HG02610 (cell line): Measurements from ENCODE around the gene DAW1.

Source experiments
- ATAC-seq: cut with Tn5 transposase; IDR thresholded peaks from one replicate; pipeline ENCODE4 v1.9.1; 2021; ENCODE audit warnings: mild to moderate bottlenecking, moderate library complexity; ENCODE audit not compliant: unreplicated experiment

DAW1 gene

DNA sequence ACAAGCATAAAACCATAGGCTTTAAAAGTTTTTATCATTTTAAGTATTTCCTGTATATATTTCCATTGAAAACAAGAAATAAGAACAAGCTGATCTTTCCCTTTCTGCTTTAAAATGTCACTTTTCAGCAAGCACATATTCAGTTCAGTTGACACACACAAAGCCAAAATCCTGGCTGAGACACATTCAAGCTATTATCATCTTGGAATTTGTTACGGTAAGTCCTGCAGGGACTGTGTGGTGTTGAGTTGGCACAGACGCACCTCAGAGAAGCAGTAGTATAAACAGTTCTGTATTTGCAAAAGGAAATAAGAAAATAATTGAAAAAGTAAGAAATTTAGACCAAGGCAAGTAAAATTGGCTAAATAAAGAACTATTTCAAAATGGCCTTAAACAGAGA lies 10.4 kb upstream of the DAW1 start:
- ATAC-seq: no peak

DNA sequence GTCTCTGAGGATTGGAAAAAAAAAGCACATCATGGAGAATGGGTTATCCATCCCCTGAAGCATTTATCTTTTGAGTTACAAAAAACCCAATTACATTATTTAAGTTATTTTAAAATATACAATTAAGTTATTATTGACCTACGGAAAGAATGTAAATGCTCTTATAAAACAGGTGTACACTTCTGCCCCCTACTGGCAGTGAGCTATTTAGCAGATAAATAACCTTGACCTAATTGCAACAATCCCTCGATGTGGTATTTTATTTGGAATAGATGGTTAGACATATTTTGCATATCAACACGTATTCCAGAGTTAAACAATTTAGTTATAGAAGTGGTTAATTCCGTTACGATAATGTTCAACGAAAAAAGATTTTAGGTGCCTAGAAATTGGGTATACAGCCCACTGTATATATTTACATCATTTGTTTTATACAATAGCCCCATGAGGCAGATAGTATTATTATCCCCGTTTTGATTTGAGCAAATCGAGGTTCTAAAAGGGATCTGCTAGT lies 9.1 kb upstream of the DAW1 start:
- ATAC-seq: peak; percentile 37

GRCh38 chr2:227862741-227863588 lies 8.5 kb upstream of the DAW1 start:
- no peak for ATAC-seq

GRCh38 chr2:227864161-227864756 lies 7.2 kb upstream of the DAW1 start:
- no peak for ATAC-seq

GRCh38 chr2:227865291-227865690 lies 6.1 kb upstream of the DAW1 start:
- no peak for ATAC-seq

- ATAC-seq: no peak
These were observed 4.0 kb upstream of the DAW1 start for GRCh38 chr2:227867386-227867785.

GRCh38 chr2:227870710-227871374 lies 589 bp upstream of the DAW1 start:
- ATAC-seq: no peak

- no peak for ATAC-seq
These were observed 1.2 kb downstream of the DAW1 start for GRCh38 chr2:227872676-227873075.

- no peak for ATAC-seq
These were observed 4.9 kb downstream of the DAW1 start for GRCh38 chr2:227876300-227876801.

GRCh38 chr2:227877421-227878310 lies 6.2 kb downstream of the DAW1 start:
- ATAC-seq: no peak

DNA sequence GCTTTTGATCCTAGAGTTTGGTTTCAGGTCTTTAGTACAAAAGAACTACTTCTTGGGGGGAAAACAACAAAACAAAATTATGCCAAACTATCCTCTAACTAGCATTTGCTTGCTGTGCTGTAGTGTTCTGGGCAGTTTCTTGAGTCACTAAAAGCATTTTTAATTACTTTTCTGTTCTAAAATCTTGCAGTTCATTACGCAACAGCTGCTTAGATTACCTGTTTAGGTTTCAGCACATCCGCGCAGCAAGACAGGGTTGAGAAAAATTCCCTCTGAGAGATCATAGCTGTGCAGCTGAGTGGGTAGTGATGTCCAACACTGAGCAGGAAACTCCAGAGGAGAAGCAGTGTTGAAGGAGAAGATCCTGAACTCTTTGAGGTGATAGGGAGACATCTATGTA lies 9.0 kb downstream of the DAW1 start:
- no peak for ATAC-seq

- ATAC-seq: peak; percentile 84
These were observed 10.6 kb downstream of the DAW1 start for GRCh38 chr2:227881866-227882517.

DNA sequence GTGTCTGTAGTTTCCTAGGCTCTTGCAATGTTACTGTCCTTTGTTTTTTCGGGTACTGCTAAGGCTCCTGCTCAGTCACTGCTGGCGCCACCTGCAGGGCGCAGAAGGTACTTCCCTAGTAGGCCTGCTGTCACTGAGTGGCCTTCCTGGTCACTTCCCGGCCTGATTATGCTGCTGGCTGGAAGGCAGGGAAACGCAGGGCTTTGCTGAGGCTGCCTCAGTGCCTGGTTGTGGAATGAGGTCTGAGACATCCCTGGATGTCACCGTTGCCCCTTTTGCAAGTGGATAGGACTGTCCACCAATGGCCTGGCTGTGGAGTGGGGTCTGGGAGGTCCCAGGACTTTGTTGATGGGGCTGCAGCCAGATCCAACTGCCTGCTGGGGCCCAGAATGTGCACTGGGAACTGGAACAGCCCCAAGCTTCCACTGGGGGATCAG lies 13.1 kb downstream of the DAW1 start:
- ATAC-seq: peak; percentile 81

GRCh38 chr2:227886149-227886548 lies 14.7 kb downstream of the DAW1 start:
- ATAC-seq: no peak

GRCh38 chr2:227888289-227888688 lies 16.9 kb downstream of the DAW1 start:
- no peak for ATAC-seq

- no peak for ATAC-seq
These were observed 17.9 kb downstream of the DAW1 start for GRCh38 chr2:227889336-227889735.

DNA sequence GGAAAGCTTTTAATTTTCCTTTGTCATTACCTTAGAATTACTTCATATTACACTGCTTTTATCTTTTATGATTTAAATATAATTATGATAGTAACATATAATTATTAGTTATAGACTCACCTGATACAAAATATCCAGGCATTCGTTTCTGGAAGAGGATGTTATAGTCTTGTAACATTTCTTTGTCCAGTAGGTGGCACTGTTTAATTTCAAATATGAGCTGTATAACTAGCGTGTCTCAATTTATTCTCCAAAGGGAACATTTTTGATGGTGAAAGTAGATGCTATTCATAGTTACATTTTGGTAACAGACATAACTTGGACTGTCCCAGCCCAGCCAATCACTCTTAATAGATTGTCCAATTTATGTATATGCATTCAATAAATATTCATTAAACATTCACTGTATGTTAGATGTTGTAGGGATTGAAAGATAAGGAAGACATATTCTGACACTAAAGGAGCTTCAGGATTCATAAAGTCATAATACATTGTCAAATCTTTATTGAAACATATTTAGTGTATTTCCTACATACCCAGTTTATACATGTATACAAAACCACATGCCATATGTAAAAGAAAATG lies 19.2 kb downstream of the DAW1 start:
- peak; percentile 80 for ATAC-seq

- ATAC-seq: no peak
These were observed 20.2 kb downstream of the DAW1 start for GRCh38 chr2:227891673-227892072.

DNA sequence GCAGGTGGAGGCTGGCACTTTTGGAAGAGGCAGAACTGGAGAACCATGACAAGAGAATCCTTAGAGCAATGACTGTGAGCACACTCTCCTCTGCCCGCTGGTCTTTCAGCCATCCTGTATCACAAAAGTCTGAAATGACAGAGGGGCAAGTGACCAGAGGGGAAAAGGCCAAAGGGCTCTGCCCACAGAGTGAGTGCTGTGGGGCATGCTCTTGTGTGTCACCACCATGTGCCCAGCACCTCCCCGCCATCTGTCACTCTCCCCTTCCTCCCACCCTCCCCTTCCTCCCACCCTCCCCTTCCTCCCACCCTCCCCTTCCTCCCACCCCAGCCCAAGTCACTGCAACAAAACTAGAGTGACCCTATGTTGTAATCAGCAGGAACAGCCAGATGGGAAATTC lies 31.9 kb downstream of the DAW1 start:
- ATAC-seq: no peak

DNA sequence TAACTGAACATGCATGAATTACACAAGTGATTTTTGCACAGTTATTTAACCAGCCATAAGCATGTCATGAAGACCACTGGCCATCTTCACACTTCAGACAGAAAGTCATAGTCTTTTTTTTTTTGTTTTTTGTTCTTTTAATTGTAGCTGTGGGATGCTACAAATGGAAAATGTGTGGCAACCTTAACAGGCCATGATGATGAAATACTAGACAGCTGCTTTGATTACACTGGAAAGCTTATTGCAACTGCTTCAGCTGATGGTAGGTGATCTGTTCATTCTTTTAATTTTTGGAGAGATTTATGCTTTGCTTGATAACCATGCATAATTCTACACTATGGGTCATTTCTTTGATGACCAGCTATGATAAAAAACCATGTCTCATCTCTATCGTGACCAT lies 35.6 kb downstream of the DAW1 start:
- no peak for ATAC-seq
